Right hindlimb (tissue), 1 donor: ENCODE data around the gene HADH.

Source experiments
- DNase-seq: peaks from one replicate; pipeline ENCODE4 v3.0.0-alpha.2; 2018

HADH gene

DNA sequence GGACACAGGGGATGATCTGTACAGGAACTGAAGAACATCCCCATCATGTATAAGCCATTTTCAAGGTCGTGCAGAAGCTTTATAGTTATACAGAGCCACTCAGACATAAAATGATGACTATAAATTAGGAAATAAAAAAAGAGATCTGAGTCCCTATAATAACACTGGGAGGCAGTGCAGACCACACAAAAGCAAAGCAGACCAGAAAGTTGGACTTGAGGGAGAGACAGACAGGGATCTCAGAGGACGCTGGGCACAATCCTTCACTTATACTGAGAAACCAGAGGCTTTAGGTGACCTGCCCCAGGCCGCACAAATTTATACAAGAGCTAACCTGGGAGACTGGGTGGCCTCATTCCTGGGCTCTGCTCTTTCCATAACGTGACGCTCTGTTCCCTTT, 70.5 kb downstream of the HADH start:
- DNase-seq = peak; percentile 49

- no peak for DNase-seq
Observed at GRCh38 chr4:108060686-108061321, 71.1 kb downstream of the HADH start.

- no peak for DNase-seq
Observed at GRCh38 chr4:108068442-108068841, 78.8 kb downstream of the HADH start.

GRCh38 chr4:108070775-108071174, 81.1 kb downstream of the HADH start:
- no peak for DNase-seq

- no peak for DNase-seq
Observed at GRCh38 chr4:108072300-108072699, 82.6 kb downstream of the HADH start.

- no peak for DNase-seq
Observed at GRCh38 chr4:108078024-108078733, 88.5 kb downstream of the HADH start.

GRCh38 chr4:108080747-108081146, 91.1 kb downstream of the HADH start:
- DNase-seq = no peak

DNA sequence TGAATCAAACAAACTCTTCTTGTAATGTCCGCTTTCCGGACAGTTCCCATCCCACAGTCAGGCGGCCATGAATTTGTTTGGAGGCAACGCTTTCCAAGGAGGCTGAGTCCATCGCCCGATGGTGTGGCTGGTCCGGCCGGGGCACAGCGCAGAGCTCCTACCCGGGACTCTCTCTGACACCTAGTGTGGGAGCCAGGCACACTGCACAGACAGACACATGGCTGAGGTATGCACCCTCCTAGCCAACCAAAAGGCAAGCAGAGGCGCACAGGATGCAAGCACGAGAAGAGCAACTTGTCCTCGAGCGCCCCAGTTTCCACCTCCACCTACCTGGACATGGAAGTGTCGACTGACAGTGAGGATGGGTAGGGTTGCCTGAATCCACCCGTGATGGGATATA, 91.6 kb downstream of the HADH start:
- DNase-seq = no peak
